ENCODE results near the gene ICAM3. TPM values are rescaled to one million over a fixed set of nuclear protein-coding genes. Genes with fewer than 3 reads are reported as not detected.
A peak's percentile ranks its signal among the peaks of the same experiment; 100 is the strongest.

The ICAM3 gene
- total and polyA plus RNA-seq, 2 of the 4 experiments (the other 2 are of a cell fraction), result 6.6 to 11.7 TPM

DNA sequence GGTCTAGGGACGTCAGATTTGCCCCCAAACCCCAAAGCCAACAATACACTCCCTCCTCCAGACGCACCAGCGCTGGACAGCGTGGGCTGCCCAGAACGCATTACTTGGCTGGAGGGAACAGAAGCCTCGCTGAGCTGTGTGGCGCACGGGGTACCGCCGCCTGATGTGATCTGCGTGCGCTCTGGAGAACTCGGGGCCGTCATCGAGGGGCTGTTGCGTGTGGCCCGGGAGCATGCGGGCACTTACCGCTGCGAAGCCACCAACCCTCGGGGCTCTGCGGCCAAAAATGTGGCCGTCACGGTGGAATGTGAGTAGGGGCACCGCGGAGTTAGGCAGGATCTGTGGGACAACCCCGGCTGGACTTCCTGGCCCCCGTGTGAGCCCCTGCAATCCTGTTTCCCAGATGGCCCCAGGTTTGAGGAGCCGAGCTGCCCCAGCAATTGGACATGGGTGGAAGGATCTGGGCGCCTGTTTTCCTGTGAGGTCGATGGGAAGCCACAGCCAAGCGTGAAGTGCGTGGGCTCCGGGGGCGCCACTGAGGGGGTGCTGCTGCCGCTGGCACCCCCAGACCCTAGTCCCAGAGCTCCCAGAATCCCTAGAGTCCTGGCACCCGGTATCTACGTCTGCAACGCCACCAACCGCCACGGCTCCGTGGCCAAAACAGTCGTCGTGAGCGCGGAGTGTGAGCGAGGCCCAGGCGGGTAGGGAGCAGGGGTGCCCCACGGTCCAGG lies 45.6 kb downstream of the ICAM3 start:
- H4K8ac ChIP-seq (ENCODE audit: low read depth in 2 of 2, low read length in 2 of 2), result no peak overlapping the region
- H2AK5ac ChIP-seq (ENCODE audit: low read depth, low read length), result no peak overlapping the region
- 83% methylated on average over 25 of the region's 49 CpGs; no CpG with 5 or more reads in 1 of the 2 experiments for WGBS, 2 experiments (ENCODE audit: extremely low coverage in 2 of 2, insufficient read length in 1 of 2)
- no peak overlapping the region for H3K23ac ChIP-seq (ENCODE audit: low read depth, low read length)
- POLR2A ChIA-PET (ENCODE audit: unreplicated experiment), result no interaction called here
- H3K4me1 ChIP-seq (ENCODE audit: control insufficient read depth, insufficient read depth, low read length), result peaks cover 14% of the 10 kb centered on the region
- H3K36me3 ChIP-seq (ENCODE audit: control insufficient read depth, insufficient read depth, low read length), result peaks cover 14% of the 10 kb centered on the region; the same call in 1 of the 2 replicates
- no peak overlapping the region for H2BK15ac ChIP-seq (ENCODE audit: low read depth, low read length)
- H3K27me3 ChIP-seq (ENCODE audit: control insufficient read depth, insufficient read depth, low read length), result no peaks in the 10 kb centered on the region; the same call in 1 of the 2 replicates
- intact Hi-C loops (cut with micrococcal nuclease), result no loop called here
- peak overlapping the region; percentile 11 for H2AFZ ChIP-seq (replicated peaks; ENCODE audit: low read length, poor library complexity)
- dilution Hi-C loops (cut with HindIII; ENCODE audit: low sequenced_read_pairs, unreplicated experiment), result no loop called here
- H4K20me1 ChIP-seq (ENCODE audit: insufficient read depth, low read length), result peaks cover 6% of the 10 kb centered on the region
- H3K18ac ChIP-seq (ENCODE audit: low read depth, low read length), result no peak overlapping the region
- BruUV-seq (replicated peaks), result no TSS peak
- H3K9me1 ChIP-seq (ENCODE audit: insufficient read depth, low read length), result peaks cover 3% of the 10 kb centered on the region
- no peak overlapping the region for H3K4me3 ChIP-seq (ENCODE audit: insufficient read depth, low read depth, low read length)
- H3K4me2 ChIP-seq (ENCODE audit: low read depth, low read length), result no peak overlapping the region
- TF ChIP-seq RAD21 (IDR thresholded peaks at IDR 0.05; ENCODE audit: low read length), result no peak
- no peak for TF ChIP-seq RFX5 (IDR thresholded peaks at IDR 0.05; ENCODE audit: low read depth, low read length)
- TF ChIP-seq BHLHE40 (IDR thresholded peaks at IDR 0.05; ENCODE audit: low read depth, low read length), result no peak
- no peak for TF ChIP-seq FOS (IDR thresholded peaks at IDR 0.05; ENCODE audit: low read depth, low read length)
- no peak for TF ChIP-seq MAZ (IDR thresholded peaks at IDR 0.05; ENCODE audit: borderline replicate concordance, low read depth, low read length)
- no peak for TF ChIP-seq MAFK (IDR thresholded peaks at IDR 0.05; ENCODE audit: low read depth, low read length)
- no peak for TF ChIP-seq CHD1 (IDR thresholded peaks at IDR 0.05; ENCODE audit: low read depth, low read length)
- H3K14ac ChIP-seq (replicated peaks; ENCODE audit: low read depth, low read length), result no peak overlapping the region
- H3K9ac ChIP-seq (ENCODE audit: low read depth, low read length), result no peak overlapping the region
- no peaks in the 10 kb centered on the region for H3K9me3 ChIP-seq (ENCODE audit: control insufficient read depth, insufficient read depth, low read length)
- no peak overlapping the region for H2BK5ac ChIP-seq (ENCODE audit: low read depth, low read length, poor library complexity, severe bottlenecking)
- CTCF ChIA-PET, result no interaction called here
- no peak overlapping the region for H3K27ac ChIP-seq (ENCODE audit: insufficient read depth, low read length)
- H3K79me1 ChIP-seq (ENCODE audit: low read depth in 1 of 2, low read length in 2 of 2), result peaks cover 0 to 4% of the 10 kb centered on the region in 2 experiments; a peak in 1 of 4 replicates
- DNase-seq (no peak), ATAC-seq (ENCODE audit: low read depth) (no peak)
- H3K56ac ChIP-seq (ENCODE audit: extremely low read depth, insufficient read depth, low read length), result no peak overlapping the region
- H2AK9ac ChIP-seq (replicated peaks; ENCODE audit: low read depth, low read length, poor library complexity), result peak overlapping the region; percentile 13
- in situ Hi-C loops (cut with MboI; ENCODE audit: low sequenced_read_pairs), result no loop called here
- no peak overlapping the region for H2BK120ac ChIP-seq (ENCODE audit: low read depth, low read length)
- no peak overlapping the region for H4K91ac ChIP-seq (ENCODE audit: insufficient read depth, low read depth, low read length)
- H3K4ac ChIP-seq (ENCODE audit: low read depth, low read length), result no peak overlapping the region
- no peak overlapping the region for H2BK20ac ChIP-seq (ENCODE audit: low read depth, low read length)
- H4K5ac ChIP-seq (ENCODE audit: low read depth, low read length), result no peak overlapping the region
